HepG2 (cell line): Measurements from ENCODE around the gene RPSA. TPM values are rescaled to one million over a fixed set of nuclear protein-coding genes. Genes with fewer than 3 reads are reported as not detected.

ENCODE experiments used
- BRF2 ChIP-seq: sonication (generic); formaldehyde crosslinking; IDR thresholded peaks from 2 replicates; pipeline ENCODE4 v1.8.1; 2022; ENCODE audit warnings: mild to moderate bottlenecking, missing genetic modification reagents
- DMAP1 ChIP-seq: IDR thresholded peaks from 2 replicates; pipeline ENCODE4 v1.6.1; 2016
- FOXA3 ChIP-seq: IDR thresholded peaks from 2 replicates; pipeline ENCODE4 v1.6.1; 2016; ENCODE audit warnings: missing genetic modification reagents, missing compliant biosample characterization
- GLI4 ChIP-seq: sonication (generic); formaldehyde crosslinking; IDR thresholded peaks from 2 replicates; pipeline ENCODE4 v1.5.1; 2020; ENCODE audit warnings: missing genetic modification reagents, mild to moderate bottlenecking, moderate library complexity, borderline replicate concordance
- HOXD1 ChIP-seq: sonication (generic); formaldehyde crosslinking; IDR thresholded peaks from 2 replicates; pipeline ENCODE4 v1.5.0; 2020; ENCODE audit warnings: missing genetic modification reagents
- NRL ChIP-seq: sonication (generic); formaldehyde crosslinking; IDR thresholded peaks from 2 replicates; pipeline ENCODE4 v1.5.0; 2020; ENCODE audit warnings: missing genetic modification reagents, mild to moderate bottlenecking, moderate library complexity, borderline replicate concordance
- PPARG ChIP-seq: conservative IDR thresholded peaks from 2 replicates; pipeline ENCODE4 v1.6.1; 2016; ENCODE audit warnings: missing biosample characterization, missing genetic modification reagents
- RAD21 ChIP-seq: fragments of 450-650 bp; formaldehyde crosslinking; IDR thresholded peaks from 2 replicates; pipeline ENCODE4 v1.5.0; 2020; ENCODE audit warnings: mild to moderate bottlenecking
- SMC3 ChIP-seq: IDR thresholded peaks from 2 replicates; pipeline ENCODE4 v1.6.1; 2011; ENCODE audit warnings: low read length, improper control_type of control experiment
- SOX5 ChIP-seq: IDR thresholded peaks from 2 replicates; pipeline ENCODE4 v1.6.1; 2016; ENCODE audit warnings: borderline replicate concordance
- SPEN ChIP-seq: sonication (generic); formaldehyde crosslinking; IDR thresholded peaks from 2 replicates; pipeline ENCODE4 v1.5.1; 2020; ENCODE audit warnings: low read depth, mild to moderate bottlenecking, missing genetic modification reagents
- SRSF4 ChIP-seq: fragments of 200-400 bp; formaldehyde crosslinking; IDR thresholded peaks from one replicate; pipeline ENCODE4 v1.6.1; 2018; ENCODE audit warnings: mild to moderate bottlenecking, low read depth, low read length, moderate library complexity; ENCODE audit not compliant: poor library complexity, severe bottlenecking
- STAG1 ChIP-seq: sonication (generic); formaldehyde crosslinking; IDR thresholded peaks from 2 replicates; pipeline ENCODE4 v1.4.0; 2020; ENCODE audit warnings: missing genetic modification reagents
- TCF7L2 ChIP-seq: IDR thresholded peaks from 2 replicates; pipeline ENCODE4 v1.6.1; 2011; ENCODE audit warnings: mild to moderate bottlenecking, low read depth, low read length, moderate library complexity
- TIGD3 ChIP-seq: sonication (generic); formaldehyde crosslinking; IDR thresholded peaks from 2 replicates; pipeline ENCODE4 v1.5.1; 2020; ENCODE audit warnings: mild to moderate bottlenecking, missing genetic modification reagents, borderline replicate concordance
- ZBTB34 ChIP-seq: sonication (generic); formaldehyde crosslinking; IDR thresholded peaks from 2 replicates; pipeline ENCODE4 v1.8.0; 2022; ENCODE audit warnings: mild to moderate bottlenecking, missing genetic modification reagents
- ZMAT5 ChIP-seq: sonication (generic); formaldehyde crosslinking; IDR thresholded peaks from 2 replicates; pipeline ENCODE4 v1.5.0; 2020; ENCODE audit warnings: mild to moderate bottlenecking, low read depth, missing genetic modification reagents, borderline replicate concordance
- ZNF609 ChIP-seq: sonication (generic); formaldehyde crosslinking; IDR thresholded peaks from 2 replicates; pipeline ENCODE4 v1.4.0; 2020; ENCODE audit warnings: mild to moderate bottlenecking, missing genetic modification reagents, borderline replicate concordance
- ZNF782 ChIP-seq: sonication (generic); formaldehyde crosslinking; IDR thresholded peaks from 2 replicates; pipeline ENCODE4 v1.4.0; 2020; ENCODE audit warnings: missing genetic modification reagents, mild to moderate bottlenecking, borderline replicate concordance
- polyA plus RNA-seq, 8 experiments: library from polyadenylated mRNA; depleted of rRNA in 3 of 8; stranded (reverse) in 7 of 8; unstranded in 1 of 8; fragments of >200 nt; fragmentation: Illumina TruSeq in 4 of 8; extraction: Trizol in 4 of 8; gene quantifications; 2 replicates each; pipeline versions ENCODE4 v1.2.1 to v1.2.3, GENCODE V29; 2011 to 2016; ENCODE audit warnings: low read depth in 4 of 8, missing spikeins in 1 of 8, mixed read lengths in 1 of 8; ENCODE audit not compliant: insufficient read depth in 1 of 8
- total RNA-seq, 5 experiments: library from RNA; depleted of rRNA; stranded (reverse); fragments of >200 nt; fragmentation: Illumina TruSeq; extraction: Trizol; gene quantifications; 2 replicates each; pipeline ENCODE4 v1.2.3, GENCODE V29; 2016; ENCODE audit warnings: low read depth in 1 of 5
- TF ChIP-seq, protein P1 (sequence below): sonication (generic); formaldehyde crosslinking; IDR thresholded peaks from 2 replicates; pipeline ENCODE4 v1.5.0; 2020; ENCODE audit warnings: mild to moderate bottlenecking, missing genetic modification reagents, moderate library complexity

The RPSA gene
- total and polyA plus RNA-seq, 2 of the 13 experiments (the other 11 are each of a cell fraction or from before 2014, with no cell fraction given), result 1,683 to 3,226 TPM

GRCh38 chr3:39378088-39378487 lies 28.4 kb upstream of the RPSA start (continued):
- no peak for TF ChIP-seq NRL (CRISPR knock-in tag)
- no peak for TF ChIP-seq GLI4 (CRISPR knock-in tag)
- no peak for TF ChIP-seq HOXD1
- TF ChIP-seq ZNF609 (CRISPR knock-in tag), result no peak
- TF ChIP-seq BRF2 (CRISPR knock-in tag), result no peak
- peak; percentile 75 for TF ChIP-seq SMC3
- no peak for TF ChIP-seq SRSF4
- no peak for TF ChIP-seq SOX5
- no peak for TF ChIP-seq ZMAT5
- peak; percentile 35; the same call in 1 of the 2 replicates for TF ChIP-seq PPARG (CRISPR knock-in tag)
- no peak for TF ChIP-seq ZNF782 (CRISPR knock-in tag)
- no peak for TF ChIP-seq ZBTB34
- peak; percentile 81 for TF ChIP-seq STAG1 (CRISPR knock-in tag)
- TF ChIP-seq TIGD3 (CRISPR knock-in tag), result no peak
- TF ChIP-seq, protein P1, sequence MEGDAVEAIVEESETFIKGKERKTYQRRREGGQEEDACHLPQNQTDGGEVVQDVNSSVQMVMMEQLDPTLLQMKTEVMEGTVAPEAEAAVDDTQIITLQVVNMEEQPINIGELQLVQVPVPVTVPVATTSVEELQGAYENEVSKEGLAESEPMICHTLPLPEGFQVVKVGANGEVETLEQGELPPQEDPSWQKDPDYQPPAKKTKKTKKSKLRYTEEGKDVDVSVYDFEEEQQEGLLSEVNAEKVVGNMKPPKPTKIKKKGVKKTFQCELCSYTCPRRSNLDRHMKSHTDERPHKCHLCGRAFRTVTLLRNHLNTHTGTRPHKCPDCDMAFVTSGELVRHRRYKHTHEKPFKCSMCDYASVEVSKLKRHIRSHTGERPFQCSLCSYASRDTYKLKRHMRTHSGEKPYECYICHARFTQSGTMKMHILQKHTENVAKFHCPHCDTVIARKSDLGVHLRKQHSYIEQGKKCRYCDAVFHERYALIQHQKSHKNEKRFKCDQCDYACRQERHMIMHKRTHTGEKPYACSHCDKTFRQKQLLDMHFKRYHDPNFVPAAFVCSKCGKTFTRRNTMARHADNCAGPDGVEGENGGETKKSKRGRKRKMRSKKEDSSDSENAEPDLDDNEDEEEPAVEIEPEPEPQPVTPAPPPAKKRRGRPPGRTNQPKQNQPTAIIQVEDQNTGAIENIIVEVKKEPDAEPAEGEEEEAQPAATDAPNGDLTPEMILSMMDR (CRISPR knock-in tag), result peak; percentile 87
- no peak for TF ChIP-seq DMAP1
- TF ChIP-seq RAD21 (CRISPR knock-in tag), result peak; percentile 73
- 0 out of 2 replicates have a peak, but pooled peaks have one; percentile 5 for TF ChIP-seq FOXA3 (CRISPR knock-in tag)
- no peak for TF ChIP-seq SPEN (CRISPR knock-in tag)
- TF ChIP-seq TCF7L2, result no peak
